A549 (cell line): Measurements from ENCODE around the gene SGSM1. TPM values are rescaled to one million over a fixed set of nuclear protein-coding genes. Genes with fewer than 3 reads are reported as not detected.

ENCODE experiments used
- ATAC-seq, 2 experiments: fragments of 200-7000 bp in 1 of 2; fragments of >200 bp in 1 of 2; cut with Nextera tagmentation in 1 of 2; cut with Tn5 transposase in 1 of 2; 3 replicates each; pipeline versions ENCODE4 v1.8.0 to v1.9.1; 2018 to 2020; ENCODE audit warnings: mild to moderate bottlenecking in 1 of 2, moderate library complexity in 1 of 2
- CTCF ChIA-PET: fragments of 300-600 bp; sonication (Branson Sonifier 250); formaldehyde crosslinking; extraction: SDS; loops from one replicate; lab custom pipeline; 2021; ENCODE audit warnings: antibody characterized with exemption, inconsistent platforms; lab: Yijun Ruan, JAX
- POLR2A ChIA-PET: fragments of 350-600 bp; formaldehyde crosslinking; extraction: SDS; loops from one replicate; lab custom pipeline; 2021; ENCODE audit warnings: antibody characterized with exemption, inconsistent platforms; lab: Yijun Ruan, JAX
- DNase-seq, 2 experiments: peaks; one replicate each; pipeline versions ENCODE4 v3.0.0 to v3.0.0-alpha.2; 2011 to 2016; ENCODE audit warnings: low read depth in 1 of 2, low spot score in 1 of 2
- FAIRE-seq: peaks from 2 replicates; lab custom pipeline; 2011; peaks lifted over from hg19 to GRCh38; lab: Jason Lieb, UNC
- H3K27ac ChIP-seq, 2 experiments: fragments of >200 bp; sonication (Bioruptor Twin); formaldehyde crosslinking; 3 replicates each; pipeline ENCODE4 v1.5.1; 2016 to 2017
- H3K4me1 ChIP-seq: fragments of >200 bp; sonication (Bioruptor Twin); formaldehyde crosslinking; 3 replicates; pipeline ENCODE4 v1.6.1; 2016
- H3K4me2 ChIP-seq: fragments of >200 bp; sonication (Bioruptor Twin); formaldehyde crosslinking; 3 replicates; pipeline ENCODE4 v1.6.1; 2016
- H3K4me3 ChIP-seq: fragments of >200 bp; sonication (Bioruptor Twin); formaldehyde crosslinking; 3 replicates; pipeline ENCODE4 v1.5.1; 2016
- H3K9me3 ChIP-seq: fragments of >200 bp; sonication (Bioruptor Twin); formaldehyde crosslinking; 3 replicates; pipeline ENCODE4 v1.6.1; 2016
- CHD2 ChIP-seq: fragments of 150-350 bp; IDR thresholded peaks from 2 replicates; pipeline ENCODE4 v1.6.1; 2014; ENCODE audit warnings: low read length; ENCODE audit not compliant: partially characterized antibody
- CTCF ChIP-seq: fragments of >200 bp; sonication (Bioruptor Twin); formaldehyde crosslinking; IDR thresholded peaks from 3 replicates; pipeline ENCODE4 v1.5.1; 2016
- GATA3 ChIP-seq: IDR thresholded peaks from 2 replicates; pipeline ENCODE4 v1.6.1; 2012; ENCODE audit warnings: borderline replicate concordance
- HOXB13 ChIP-seq: fragments of 250-450 bp; sonication (Bioruptor Pico); IDR thresholded peaks from 2 replicates; pipeline ENCODE4 v1.5.0; 2020; ENCODE audit warnings: low read depth, mild to moderate bottlenecking, moderate library complexity
- HOXB5 ChIP-seq: fragments of 250-450 bp; sonication (Bioruptor Pico); IDR thresholded peaks from 2 replicates; pipeline ENCODE4 v1.5.0; 2020; ENCODE audit warnings: mild to moderate bottlenecking, moderate library complexity
- JUNB ChIP-seq: fragments of >200 bp; sonication (Bioruptor Twin); formaldehyde crosslinking; IDR thresholded peaks from 2 replicates; pipeline ENCODE4 v1.6.1; 2016
- KDM5A ChIP-seq: fragments of 200-600 bp; sonication (generic); IDR thresholded peaks from 2 replicates; pipeline ENCODE4 v1.6.1; 2016; ENCODE audit warnings: antibody characterized with exemption, mild to moderate bottlenecking
- MAFK ChIP-seq: fragments of 450-650 bp; IDR thresholded peaks from 2 replicates; pipeline ENCODE4 v1.6.1; 2014; ENCODE audit not compliant: partially characterized antibody
- MAZ ChIP-seq: fragments of 150-350 bp; IDR thresholded peaks from 2 replicates; pipeline ENCODE4 v1.6.1; 2014; ENCODE audit warnings: antibody characterized with exemption, low read depth, low read length, borderline replicate concordance
- MYC ChIP-seq: IDR thresholded peaks from 2 replicates; pipeline ENCODE4 v1.6.1; 2012; ENCODE audit warnings: mild to moderate bottlenecking, inconsistent platforms, low read length, improper control_type of control experiment, borderline replicate concordance
- PHF8 ChIP-seq: fragments of 200-600 bp; sonication (generic); IDR thresholded peaks from 2 replicates; pipeline ENCODE4 v1.6.1; 2016; ENCODE audit warnings: low read depth, mild to moderate bottlenecking, antibody characterized with exemption, moderate library complexity, borderline replicate concordance
- RAD21 ChIP-seq, 2 experiments: fragments of >200 bp in 1 of 2; sonication (Bioruptor Twin) in 1 of 2; formaldehyde crosslinking in 1 of 2; IDR thresholded peaks in 1 of 2; conservative IDR thresholded peaks in 1 of 2; 2 replicates in 1 of 2; 3 replicates in 1 of 2; pipeline ENCODE4 v1.6.1; 2012 to 2018; ENCODE audit warnings: inconsistent platforms in 1 of 2
- SMC3 ChIP-seq: fragments of >200 bp; sonication (Bioruptor Twin); formaldehyde crosslinking; IDR thresholded peaks from 3 replicates; pipeline ENCODE4 v1.6.1; 2018; ENCODE audit warnings: inconsistent platforms
- ZNF302 ChIP-seq: fragments of 250-450 bp; sonication (Bioruptor Pico); IDR thresholded peaks from 2 replicates; pipeline ENCODE4 v1.9.0; 2021; ENCODE audit warnings: inconsistent platforms, mild to moderate bottlenecking, moderate library complexity
- WGBS: methylation state at CpG from one replicate; pipeline ENCODE4 v1.1.6; 2017; ENCODE audit errors: missing lambda C conversion rate; 5-methylcytosine and 5-hydroxymethylcytosine counted together
- polyA plus RNA-seq, 4 experiments: library from polyadenylated mRNA; depleted of rRNA in 3 of 4; stranded (reverse); fragments of >200 nt; fragmentation: RNase III in 1 of 4; extraction: RNeasy Plus Mini Kit Qiagen cat#74134 plus additional on column Dnase treatment in 1 of 4; gene quantifications; 2 replicates in 3 of 4; 3 replicates in 1 of 4; pipeline ENCODE4 v1.2.3, GENCODE V29; 2011 to 2017
- TF ChIP-seq, protein P1 (sequence below): IDR thresholded peaks from 2 replicates; pipeline ENCODE4 v1.6.1; 2012
- TF ChIP-seq, protein P2 (sequence below): fragments of >200 bp; sonication (Bioruptor Twin); formaldehyde crosslinking; IDR thresholded peaks from 3 replicates; pipeline ENCODE4 v1.6.1; 2016
- TF ChIP-seq, protein P3 (sequence below): fragments of 250-450 bp; sonication (Bioruptor Pico); IDR thresholded peaks from 2 replicates; pipeline ENCODE4 v1.5.0; 2021; ENCODE audit warnings: mild to moderate bottlenecking, moderate library complexity, borderline replicate concordance
- TF ChIP-seq, protein P4 (sequence below): fragments of >200 bp; sonication (Bioruptor Twin); formaldehyde crosslinking; IDR thresholded peaks from 2 replicates; pipeline ENCODE4 v1.6.1; 2016

SGSM1 gene
- polyA plus RNA-seq, 2 of the 4 experiments (the other 2 are of a cell fraction): 0.50 to 1.4 TPM

GRCh38 chr22:24833881-24834495 lies 28.0 kb downstream of the SGSM1 start:
- no peak for DNase-seq
- CTCF ChIA-PET: interaction anchor here (0.9 to 1.6 kb wide), 2 partner anchors 10 to 31 kb away, joined by 3 to 4 read pairs; no protein-coding TSS in a partner anchor
- no peak for TF ChIP-seq CTCF
- TF ChIP-seq SMC3: no peak
- no peak for TF ChIP-seq MYC
- no peak for TF ChIP-seq MAFK
- TF ChIP-seq, protein P1, sequence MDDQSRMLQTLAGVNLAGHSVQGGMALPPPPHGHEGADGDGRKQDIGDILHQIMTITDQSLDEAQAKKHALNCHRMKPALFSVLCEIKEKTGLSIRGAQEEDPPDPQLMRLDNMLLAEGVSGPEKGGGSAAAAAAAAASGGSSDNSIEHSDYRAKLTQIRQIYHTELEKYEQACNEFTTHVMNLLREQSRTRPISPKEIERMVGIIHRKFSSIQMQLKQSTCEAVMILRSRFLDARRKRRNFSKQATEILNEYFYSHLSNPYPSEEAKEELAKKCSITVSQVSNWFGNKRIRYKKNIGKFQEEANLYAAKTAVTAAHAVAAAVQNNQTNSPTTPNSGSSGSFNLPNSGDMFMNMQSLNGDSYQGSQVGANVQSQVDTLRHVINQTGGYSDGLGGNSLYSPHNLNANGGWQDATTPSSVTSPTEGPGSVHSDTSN: no peak
- TF ChIP-seq CHD2: no peak
- TF ChIP-seq, protein P2, sequence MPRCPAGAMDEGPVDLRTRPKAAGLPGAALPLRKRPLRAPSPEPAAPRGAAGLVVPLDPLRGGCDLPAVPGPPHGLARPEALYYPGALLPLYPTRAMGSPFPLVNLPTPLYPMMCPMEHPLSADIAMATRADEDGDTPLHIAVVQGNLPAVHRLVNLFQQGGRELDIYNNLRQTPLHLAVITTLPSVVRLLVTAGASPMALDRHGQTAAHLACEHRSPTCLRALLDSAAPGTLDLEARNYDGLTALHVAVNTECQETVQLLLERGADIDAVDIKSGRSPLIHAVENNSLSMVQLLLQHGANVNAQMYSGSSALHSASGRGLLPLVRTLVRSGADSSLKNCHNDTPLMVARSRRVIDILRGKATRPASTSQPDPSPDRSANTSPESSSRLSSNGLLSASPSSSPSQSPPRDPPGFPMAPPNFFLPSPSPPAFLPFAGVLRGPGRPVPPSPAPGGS: no peak
- no peak for TF ChIP-seq ZNF302 (CRISPR knock-in tag)
- TF ChIP-seq, protein P3, sequence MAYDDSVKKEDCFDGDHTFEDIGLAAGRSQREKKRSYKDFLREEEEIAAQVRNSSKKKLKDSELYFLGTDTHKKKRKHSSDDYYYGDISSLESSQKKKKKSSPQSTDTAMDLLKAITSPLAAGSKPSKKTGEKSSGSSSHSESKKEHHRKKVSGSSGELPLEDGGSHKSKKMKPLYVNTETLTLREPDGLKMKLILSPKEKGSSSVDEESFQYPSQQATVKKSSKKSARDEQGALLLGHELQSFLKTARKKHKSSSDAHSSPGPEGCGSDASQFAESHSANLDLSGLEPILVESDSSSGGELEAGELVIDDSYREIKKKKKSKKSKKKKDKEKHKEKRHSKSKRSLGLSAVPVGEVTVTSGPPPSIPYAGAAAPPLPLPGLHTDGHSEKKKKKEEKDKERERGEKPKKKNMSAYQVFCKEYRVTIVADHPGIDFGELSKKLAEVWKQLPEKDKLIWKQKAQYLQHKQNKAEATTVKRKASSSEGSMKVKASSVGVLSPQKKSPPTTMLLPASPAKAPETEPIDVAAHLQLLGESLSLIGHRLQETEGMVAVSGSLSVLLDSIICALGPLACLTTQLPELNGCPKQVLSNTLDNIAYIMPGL (CRISPR knock-in tag): no peak
- no peak for TF ChIP-seq GATA3
- TF ChIP-seq HOXB13 (CRISPR knock-in tag): no peak
- no peak for TF ChIP-seq JUNB
- TF ChIP-seq MAZ: no peak
- TF ChIP-seq HOXB5 (CRISPR knock-in tag): no peak
- TF ChIP-seq KDM5A: no peak
- TF ChIP-seq, protein P4, sequence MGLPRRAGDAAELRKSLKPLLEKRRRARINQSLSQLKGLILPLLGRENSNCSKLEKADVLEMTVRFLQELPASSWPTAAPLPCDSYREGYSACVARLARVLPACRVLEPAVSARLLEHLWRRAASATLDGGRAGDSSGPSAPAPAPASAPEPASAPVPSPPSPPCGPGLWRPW: no peak
- no peak for TF ChIP-seq PHF8
- TF ChIP-seq, all 56 proteins: peak for 0
- 52% methylated on average over 8 of the region's 8 CpGs for WGBS
- Histone ChIP-seq H3K4me1 (no peaks in the 10 kb centered on the region), H3K4me2 (no peak overlapping the region), H3K27ac (no peak overlapping the region), H3K4me3 (no peak overlapping the region), H3K9me3 (no peaks in the 10 kb centered on the region)
- ATAC-seq (no peak), FAIRE-seq (no peak)
- POLR2A ChIA-PET: no interaction called here

DNA sequence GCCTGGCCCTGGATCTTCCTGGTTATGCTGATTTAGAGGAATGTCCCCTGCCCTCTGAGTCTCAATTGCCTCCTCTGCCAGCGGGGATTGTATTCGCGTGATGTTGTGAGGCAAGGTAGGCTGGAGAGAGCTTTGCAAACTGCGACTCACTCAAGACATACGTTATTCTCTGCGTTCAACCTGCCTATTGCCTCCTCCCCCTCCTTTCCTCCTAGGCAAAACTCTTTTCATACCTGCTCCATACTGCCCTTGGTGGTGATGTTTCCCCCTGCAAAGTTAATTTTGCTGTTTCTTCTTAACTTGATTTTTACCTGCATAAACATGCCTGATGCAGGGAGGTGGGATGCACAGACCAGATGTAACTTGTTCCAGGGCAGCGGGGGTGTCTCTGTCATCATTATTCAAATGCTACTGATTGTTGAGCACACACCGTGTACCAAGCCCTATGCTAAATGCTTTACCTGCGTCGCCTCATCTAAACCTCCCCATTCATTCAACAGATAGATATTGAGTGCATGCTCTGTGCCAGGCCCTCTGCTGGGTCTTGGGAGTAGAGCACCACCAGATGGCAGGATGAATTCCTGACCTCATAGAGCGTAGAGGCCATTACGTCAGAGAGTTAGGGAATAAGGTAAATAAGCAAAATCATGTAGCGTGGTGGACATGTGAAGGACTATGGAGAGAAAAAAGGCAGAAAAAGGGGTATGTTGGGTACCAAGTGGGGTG lies 29.0 kb downstream of the SGSM1 start:
- ChIA-PET POLR2A (no interaction called here), CTCF (interaction anchor here (1.0 to 1.6 kb wide), 2 partner anchors 15 to 32 kb away, joined by 3 to 4 read pairs; no protein-coding TSS in a partner anchor)
- H3K4me3 ChIP-seq: no peak overlapping the region
- TF ChIP-seq RAD21 (conservative IDR thresholded peaks at IDR 0.05 in 1 of 2, IDR thresholded peaks at IDR 0.05 in 1 of 2): peak in 1 of 2 experiments; percentile 24; a peak in 1 of 5 replicates
- peak; percentile 13; the same call in 1 of the 3 replicates for TF ChIP-seq CTCF
- TF ChIP-seq, protein P2: no peak
- H3K27ac ChIP-seq: no peak overlapping the region
- no peaks in the 10 kb centered on the region for H3K9me3 ChIP-seq
- H3K4me2 ChIP-seq: no peak overlapping the region
- no peaks in the 10 kb centered on the region for H3K4me1 ChIP-seq
- FAIRE-seq (no peak), DNase-seq (peak in 1 of 2 experiments; percentile 39), ATAC-seq (peak; percentile 85 to 86)
- 65% methylated on average over 13 of the region's 13 CpGs for WGBS
